HG03103 (cell line): Measurements from ENCODE around the gene SGCG.
"Not testable (repeated sequence)": the region's sequence is repeated elsewhere in the genome, so short reads cannot be mapped to it uniquely, and the experiment has no call there.

Experiments
- ATAC-seq: cut with Tn5 transposase; IDR thresholded peaks from one replicate; pipeline ENCODE4 v1.9.1; 2021; ENCODE audit warnings: low read depth; ENCODE audit not compliant: unreplicated experiment

Gene SGCG

GRCh38 chr13:23180711-23181110 is at the start of gene SGCG:
TSS of gene SGCG (plus strand) at chr13:23180979. CDS start at chr13:23203695, 22,716 bp downstream.
- ATAC-seq: no peak

- no peak for ATAC-seq
Observed at GRCh38 chr13:23134542-23134941, 46.2 kb upstream of the SGCG start.

- no peak for ATAC-seq
Observed at GRCh38 chr13:23140492-23140891, 40.3 kb upstream of the SGCG start.

GRCh38 chr13:23141964-23142363 is 38.8 kb upstream of the SGCG start:
- ATAC-seq: no peak

GRCh38 chr13:23142607-23143006 is 38.2 kb upstream of the SGCG start:
- ATAC-seq: not testable (repeated sequence)

- no peak for ATAC-seq
Observed at GRCh38 chr13:23144431-23144830, 36.3 kb upstream of the SGCG start.

GRCh38 chr13:23146006-23146405 is 34.8 kb upstream of the SGCG start:
- ATAC-seq: no peak

GRCh38 chr13:23146811-23147625 is 33.8 kb upstream of the SGCG start:
- no peak for ATAC-seq

GRCh38 chr13:23147827-23148226 is 33.0 kb upstream of the SGCG start:
- ATAC-seq: no peak

GRCh38 chr13:23157781-23158180 is 23.0 kb upstream of the SGCG start:
- ATAC-seq: no peak

- no peak for ATAC-seq
Observed at GRCh38 chr13:23159205-23159759, 21.5 kb upstream of the SGCG start.

GRCh38 chr13:23159760-23160637 is 20.8 kb upstream of the SGCG start:
- no peak for ATAC-seq

- ATAC-seq: no peak
Observed at GRCh38 chr13:23160638-23161480, 19.9 kb upstream of the SGCG start.

- no peak for ATAC-seq
Observed at GRCh38 chr13:23161481-23161825, 19.3 kb upstream of the SGCG start.

GRCh38 chr13:23175920-23176319 is 4.9 kb upstream of the SGCG start:
- ATAC-seq: no peak

GRCh38 chr13:23182142-23182541 is 1.4 kb downstream of the SGCG start:
- ATAC-seq: no peak

GRCh38 chr13:23183292-23183691 is 2.5 kb downstream of the SGCG start:
- no peak for ATAC-seq

- no peak for ATAC-seq
Observed at GRCh38 chr13:23185542-23185941, 4.8 kb downstream of the SGCG start.

- no peak for ATAC-seq
Observed at GRCh38 chr13:23201870-23202269, 21.1 kb downstream of the SGCG start.

GRCh38 chr13:23202383-23202782 is 21.6 kb downstream of the SGCG start:
- no peak for ATAC-seq
